Jurkat, Clone E6-1 (cell line): ENCODE results near the gene INTS7.
"Not testable (repeated sequence)": the region's sequence is repeated elsewhere in the genome, so short reads cannot be mapped to it uniquely, and the experiment has no call there.

Experiments
- DNase-seq: peaks from one replicate; pipeline ENCODE4 v3.0.0-alpha.2; 2011; ENCODE audit warnings: low read depth, low spot score
- H3K4me3 ChIP-seq: 2 replicates; pipeline ENCODE4 v1.5.1; 2011; ENCODE audit warnings: mild to moderate bottlenecking, low read length, control low read depth, moderate library complexity

Gene INTS7

GRCh38 chr1:211991695-211992094, 43.7 kb downstream of the INTS7 start:
- DNase-seq: no peak
- H3K4me3 ChIP-seq: no peak overlapping the region

DNA sequence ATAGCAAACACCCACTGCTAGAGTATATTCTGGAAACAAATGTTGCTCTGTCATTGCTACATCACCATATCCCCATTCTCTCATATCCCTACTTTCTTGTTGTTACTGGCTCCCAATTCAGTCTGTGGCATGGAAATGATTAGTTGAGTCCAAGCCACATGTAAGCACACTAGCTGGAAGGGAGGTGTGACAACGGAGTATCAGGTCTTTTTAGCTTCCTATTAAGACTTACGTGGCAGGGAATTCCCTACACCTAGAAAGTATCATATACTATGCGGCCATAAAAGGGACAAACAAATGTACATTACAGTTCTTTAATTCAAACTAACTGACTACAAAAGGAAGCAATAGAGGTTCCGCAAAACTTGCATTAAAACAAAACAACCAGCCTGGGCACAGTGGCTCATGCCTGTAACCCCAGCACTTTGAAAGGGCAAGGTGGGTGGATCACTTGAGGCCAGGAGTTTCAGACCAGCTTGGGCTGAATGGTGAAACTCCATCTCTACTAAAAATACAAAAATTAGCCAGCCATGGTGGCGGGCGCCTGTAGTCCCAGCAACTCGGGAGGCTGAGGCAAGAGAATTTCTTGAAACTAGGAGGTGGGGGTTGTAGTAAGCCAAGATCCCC, 48.6 kb downstream of the INTS7 start:
- no peak for DNase-seq
- H3K4me3 ChIP-seq: no peak overlapping the region

- no peak overlapping the region for H3K4me3 ChIP-seq
- DNase-seq: no peak
Measured at GRCh38 chr1:211985556-211986264, 49.6 kb downstream of the INTS7 start.

GRCh38 chr1:211978596-211978995, 56.8 kb downstream of the INTS7 start:
- DNase-seq: no peak

DNA sequence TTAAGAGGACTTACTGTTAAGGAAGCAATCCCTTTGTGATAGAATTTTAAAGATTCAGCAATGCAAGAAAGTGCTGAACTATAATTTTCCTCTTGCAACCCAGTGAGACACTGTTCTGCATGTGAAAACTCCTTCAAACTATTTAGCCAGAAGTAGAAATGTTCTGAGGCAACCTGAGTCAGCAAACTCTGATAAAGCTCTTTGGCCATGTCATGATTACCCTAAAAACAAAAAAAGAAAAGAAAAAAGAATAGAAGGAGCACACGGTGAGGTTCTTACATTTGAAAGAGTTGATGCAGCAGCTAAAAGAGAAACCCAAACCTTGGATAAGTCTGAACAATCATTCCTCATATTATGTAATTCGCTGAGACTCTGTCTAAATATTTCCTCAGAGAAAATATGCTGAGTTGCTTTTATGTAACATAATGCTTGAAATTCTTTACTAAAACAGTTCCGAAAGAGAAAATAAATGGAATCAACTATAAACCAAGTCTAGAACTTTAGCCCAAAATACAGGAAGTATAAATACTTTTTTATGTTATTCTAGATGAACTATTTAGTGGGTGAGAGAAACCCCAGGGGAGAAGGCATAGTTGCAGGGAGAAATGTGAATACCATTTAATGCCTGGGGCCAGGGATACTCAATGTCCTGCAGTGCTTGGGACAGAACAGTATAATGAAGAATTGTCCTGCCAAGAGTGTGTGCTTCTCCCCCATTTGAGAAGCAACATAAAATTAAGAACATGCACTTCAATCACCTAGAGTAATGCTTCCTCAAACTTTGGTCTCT, 60.0 kb downstream of the INTS7 start:
- no peak overlapping the region for H3K4me3 ChIP-seq
- no peak for DNase-seq

More at GRCh38 chr1:211978596-211978995, 56.8 kb downstream of the INTS7 start:
- H3K4me3 ChIP-seq: no peak overlapping the region

DNA sequence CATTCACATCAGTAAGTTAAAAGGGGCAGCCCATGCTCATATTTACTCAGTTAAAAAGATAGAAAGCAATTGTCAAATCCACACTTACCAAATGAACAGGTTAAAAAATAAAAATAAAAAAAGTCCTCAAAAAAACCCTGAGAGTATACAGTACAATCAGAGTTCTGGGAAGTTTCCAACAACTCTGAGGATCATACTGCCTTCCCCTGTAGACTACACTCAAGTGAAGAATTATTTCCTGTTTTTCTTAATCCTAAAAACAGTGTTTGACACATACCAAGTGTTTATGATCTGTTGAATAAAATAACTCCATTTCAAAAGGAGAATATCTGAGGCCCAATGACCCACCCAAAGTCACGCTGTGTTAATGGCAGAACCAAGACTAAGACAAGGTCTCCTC, 61.8 kb downstream of the INTS7 start:
- DNase-seq: no peak

GRCh38 chr1:211968200-211968834, 67.0 kb downstream of the INTS7 start:
- no peak for DNase-seq
- no peak overlapping the region for H3K4me3 ChIP-seq

More for the DNA sequence above, 61.8 kb downstream of the INTS7 start:
- no peak overlapping the region for H3K4me3 ChIP-seq

DNA sequence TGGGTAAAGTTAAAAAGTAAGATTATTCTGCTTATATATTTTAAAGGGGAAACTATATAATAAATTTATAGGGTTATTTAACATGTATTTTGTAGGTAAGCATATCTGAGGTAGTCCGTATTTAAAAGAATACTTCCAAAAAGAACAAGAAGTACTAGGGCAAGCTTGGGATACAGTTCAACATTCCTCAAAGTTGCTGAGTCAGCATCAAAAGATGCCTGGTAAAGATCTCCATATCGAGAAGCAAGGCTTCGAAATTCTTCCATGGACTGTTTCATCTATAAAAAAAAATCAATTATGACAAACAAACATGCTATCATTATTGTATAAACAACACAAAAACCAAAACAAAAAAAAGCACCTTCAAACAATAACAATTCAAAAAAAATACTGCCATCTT, 67.7 kb downstream of the INTS7 start:
- no peak for DNase-seq
- H3K4me3 ChIP-seq: no peak overlapping the region

GRCh38 chr1:211965108-211965805, 70.1 kb downstream of the INTS7 start:
- no peak overlapping the region for H3K4me3 ChIP-seq
- DNase-seq: no peak

DNA sequence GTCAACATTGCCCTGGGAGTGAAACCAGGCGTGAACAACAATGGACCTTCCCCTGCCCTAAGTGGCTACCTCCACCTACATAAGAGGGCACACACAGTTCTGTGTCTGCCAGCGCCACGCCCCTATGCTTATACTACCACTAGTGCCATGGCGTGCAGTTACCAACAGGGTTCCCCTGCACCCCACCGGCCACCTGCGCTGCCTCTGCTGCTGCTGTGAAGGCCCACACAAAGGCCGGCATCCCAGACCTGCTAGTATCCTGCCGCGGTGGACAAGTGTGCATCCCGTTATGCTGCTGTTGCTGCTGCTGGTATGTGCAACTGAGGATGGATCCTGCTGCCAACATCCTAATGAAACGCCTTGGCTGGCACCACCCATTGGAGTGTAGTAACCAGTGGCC, 75.7 kb downstream of the INTS7 start:
- H3K4me3 ChIP-seq: no peak overlapping the region
- no peak for DNase-seq

- H3K4me3 ChIP-seq: no peak overlapping the region
- no peak for DNase-seq
Measured at GRCh38 chr1:211959221-211959620, 76.1 kb downstream of the INTS7 start.

GRCh38 chr1:211954028-211954427, 81.3 kb downstream of the INTS7 start:
- DNase-seq, H3K4me3 ChIP-seq: not testable (repeated sequence)

- DNase-seq: not testable (repeated sequence)
Measured at GRCh38 chr1:211953543-211953942, 81.8 kb downstream of the INTS7 start.

GRCh38 chr1:211952299-211952698, 83.1 kb downstream of the INTS7 start:
- no peak for DNase-seq
- H3K4me3 ChIP-seq: no peak overlapping the region

More at GRCh38 chr1:211953543-211953942, 81.8 kb downstream of the INTS7 start:
- not testable (repeated sequence) for H3K4me3 ChIP-seq

DNA sequence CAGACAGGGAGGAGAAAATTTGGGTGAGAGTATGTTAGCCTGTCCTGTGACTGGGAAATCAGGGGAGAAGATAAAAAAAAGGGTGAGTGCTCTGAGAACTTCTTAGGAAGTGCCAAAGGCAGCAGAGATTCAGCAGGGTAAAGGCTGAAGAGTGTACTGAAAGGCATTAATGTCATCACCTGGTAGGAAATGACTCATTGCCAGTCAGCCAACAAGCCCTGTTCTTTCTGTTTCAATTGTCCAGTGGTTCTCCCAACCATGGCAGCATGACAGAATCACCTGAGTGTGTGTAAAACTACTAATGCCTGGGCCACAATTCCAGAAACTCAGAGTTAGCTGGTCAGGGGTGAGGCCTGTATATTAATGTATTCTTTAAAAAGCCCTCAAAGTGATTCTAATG, 83.5 kb downstream of the INTS7 start:
- no peak for DNase-seq
- H3K4me3 ChIP-seq: no peak overlapping the region

GRCh38 chr1:211948377-211948776, 87.0 kb downstream of the INTS7 start:
- H3K4me3 ChIP-seq: no peak overlapping the region
- DNase-seq: no peak

GRCh38 chr1:211947396-211948295, 87.7 kb downstream of the INTS7 start:
- DNase-seq: no peak
- no peak overlapping the region for H3K4me3 ChIP-seq
